NCI-H146 (cell line): ENCODE results near the gene MAEA.
"Not testable (repeated sequence)": the region's sequence is repeated elsewhere in the genome, so short reads cannot be mapped to it uniquely, and the experiment has no call there.

Experiments used
- DNase-seq: peaks from one replicate; lab custom pipeline; 2025; lab: John Stamatoyannopoulos, UW

MAEA gene

DNA sequence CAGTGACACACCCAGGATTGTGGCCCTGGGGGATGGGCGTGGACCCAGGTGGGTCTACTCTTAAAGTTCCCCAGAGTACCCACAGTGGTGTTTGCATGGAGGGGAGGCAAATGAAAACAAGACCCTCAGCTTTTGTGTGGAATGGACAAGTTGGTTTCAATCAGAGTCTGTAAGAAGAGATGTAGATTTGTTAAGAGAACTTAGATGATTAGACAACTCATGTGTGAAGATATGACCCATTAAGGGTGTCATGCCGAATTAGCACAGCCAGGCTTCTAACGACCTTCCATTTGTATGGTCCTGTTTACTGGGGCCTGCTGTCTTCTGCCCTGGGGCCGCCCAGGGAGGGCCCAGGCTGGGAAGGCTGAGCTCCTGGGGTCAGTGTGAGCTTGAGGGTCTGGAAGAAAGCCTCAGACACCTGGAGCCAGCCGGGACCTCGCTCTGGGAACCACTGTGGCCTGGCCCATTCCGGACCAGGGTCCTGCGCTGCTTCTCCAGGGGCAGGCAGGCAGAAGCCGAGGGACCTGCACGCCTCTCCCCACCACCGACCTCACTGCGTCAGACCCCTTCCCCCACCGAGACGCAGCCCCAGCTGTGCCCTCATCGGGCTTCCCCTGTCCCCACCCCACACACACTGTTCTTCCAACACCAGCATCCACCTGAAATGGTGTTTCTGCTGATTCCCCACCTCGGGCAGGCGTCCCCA is 77.7 kb downstream of the MAEA start:
- DNase-seq = no peak

DNA sequence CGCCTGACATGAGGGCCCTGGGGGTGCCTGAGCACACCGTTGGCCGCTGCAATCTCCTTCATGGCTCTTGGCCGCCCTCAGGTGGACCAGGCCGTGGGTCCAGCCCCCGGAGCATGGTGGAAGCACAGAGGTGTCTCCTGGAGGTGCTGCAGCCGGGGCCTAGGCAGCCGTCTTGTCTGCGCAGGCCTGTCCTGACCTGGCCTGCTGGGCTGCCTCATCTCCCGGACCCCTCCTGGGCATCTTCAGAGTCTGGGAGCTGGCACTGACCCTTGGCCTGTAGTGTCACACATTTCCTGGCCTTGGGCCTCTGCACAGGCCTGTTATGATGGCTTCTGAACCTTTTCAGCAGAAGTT is 78.2 kb downstream of the MAEA start:
- no peak for DNase-seq

- DNase-seq = no peak
Measured at GRCh38 chr4:1368421-1369090, 78.9 kb downstream of the MAEA start.

GRCh38 chr4:1369091-1369450 is 79.4 kb downstream of the MAEA start:
- DNase-seq = no peak

- DNase-seq = no peak
Measured at GRCh38 chr4:1369479-1370079, 79.9 kb downstream of the MAEA start.

- no peak for DNase-seq
Measured at GRCh38 chr4:1370321-1371124, 80.8 kb downstream of the MAEA start.

DNA sequence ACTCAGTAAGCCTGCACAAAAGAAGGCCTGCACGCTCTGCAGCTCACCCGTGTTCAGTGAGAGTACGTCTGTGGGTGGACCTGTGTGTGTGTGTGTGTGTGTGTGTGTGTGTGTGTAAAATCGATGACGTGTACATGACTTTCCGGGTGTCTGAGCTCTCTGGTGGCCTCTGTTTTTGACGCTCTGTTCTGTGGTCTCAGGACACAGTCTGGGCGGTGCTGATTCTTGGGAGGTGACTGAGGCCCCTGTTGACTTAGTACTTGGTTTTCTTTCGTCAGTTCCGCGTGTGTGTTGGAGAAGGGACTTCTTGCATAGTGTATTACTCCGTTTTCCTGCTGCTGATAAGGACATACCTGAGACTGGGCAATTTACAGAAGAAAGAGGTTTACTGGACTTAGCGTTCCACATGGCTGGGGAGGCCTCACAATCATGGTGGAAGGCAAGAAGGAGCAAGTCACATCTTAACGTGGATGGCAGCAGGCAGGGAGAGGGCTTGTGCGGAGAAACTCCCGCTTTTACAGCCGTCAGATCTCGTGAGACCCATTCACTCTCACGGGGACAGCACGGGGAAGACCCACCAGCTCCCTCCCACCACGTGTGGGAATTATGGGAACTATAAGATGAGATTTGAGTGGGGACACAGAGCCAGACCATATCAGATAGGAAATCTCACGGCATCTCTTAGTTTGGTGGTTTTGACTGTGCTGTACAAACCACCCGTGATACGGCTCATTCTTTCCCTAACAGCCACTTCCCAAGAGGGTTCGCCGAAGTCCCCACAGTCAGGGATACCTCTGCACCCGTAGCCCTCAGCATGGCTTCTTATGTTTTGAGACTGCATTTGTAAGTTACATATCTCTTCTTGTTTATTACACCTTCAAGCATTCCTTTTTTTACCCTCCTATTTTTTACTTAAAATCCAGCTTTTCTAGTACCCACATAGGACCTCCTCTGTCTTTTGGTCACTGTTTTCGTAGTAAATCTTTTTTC is 81.8 kb downstream of the MAEA start:
- no peak for DNase-seq

DNA sequence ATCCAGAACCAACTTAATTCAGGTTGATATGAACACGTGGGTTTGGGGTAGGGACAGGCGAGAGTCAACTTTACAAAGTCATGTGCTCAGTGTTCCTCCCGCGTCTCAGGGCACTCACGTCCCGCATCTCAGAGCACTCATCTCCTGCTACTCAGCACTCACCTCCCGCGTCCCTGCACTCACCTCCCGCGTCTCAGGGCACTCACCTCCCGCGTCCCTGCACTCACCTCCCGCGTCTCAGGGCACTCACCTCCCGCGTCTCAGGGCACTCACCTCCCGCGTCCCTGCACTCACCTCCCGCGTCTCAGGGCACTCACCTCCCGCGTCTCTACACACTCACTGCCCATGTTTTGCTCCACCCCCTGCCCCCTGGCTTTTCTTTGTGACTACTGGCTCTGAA is 82.9 kb downstream of the MAEA start:
- DNase-seq = not testable (repeated sequence)

DNA sequence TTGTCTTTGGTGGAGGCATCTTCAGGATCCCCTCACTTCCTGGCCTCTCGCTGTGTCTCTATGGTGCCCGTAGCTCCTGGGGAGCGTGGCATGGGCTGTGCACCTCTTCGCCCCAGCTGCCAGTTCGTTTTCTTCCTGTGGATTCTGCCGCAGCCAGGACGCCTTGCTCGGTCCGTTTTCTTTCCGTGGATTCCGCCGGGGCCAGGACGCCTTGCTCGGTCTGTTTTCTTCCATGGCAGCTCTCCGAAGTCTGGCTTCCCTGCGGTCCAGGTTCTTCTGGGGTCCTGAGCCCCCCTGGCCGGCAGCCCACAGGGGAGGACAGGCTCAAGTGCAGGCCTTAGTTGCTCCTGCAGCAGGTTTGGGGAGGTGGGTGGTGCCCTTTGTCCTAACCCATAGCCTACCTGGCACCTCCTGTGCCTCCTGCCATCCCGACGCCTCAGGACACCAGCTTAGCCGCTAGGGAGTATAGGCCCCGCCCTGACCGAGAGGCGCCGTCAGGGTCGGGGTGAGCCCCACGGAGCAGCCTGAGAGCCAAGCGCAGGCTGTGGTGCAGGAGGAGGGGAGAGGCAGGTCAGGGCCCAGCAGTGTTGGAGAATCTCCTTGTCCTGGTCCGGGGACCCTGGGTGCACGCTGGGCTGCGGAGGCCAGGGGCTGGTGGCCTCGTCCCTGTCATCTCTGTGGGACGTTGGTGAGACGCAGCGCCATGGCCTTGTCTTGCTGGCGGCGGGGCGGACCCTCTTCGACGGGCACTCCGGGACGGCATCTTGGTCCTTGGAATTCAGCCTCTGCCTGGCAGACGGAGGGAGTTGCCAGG is 84.4 kb downstream of the MAEA start:
- no peak for DNase-seq

- no peak for DNase-seq
Measured at GRCh38 chr4:1374706-1375045, 85.0 kb downstream of the MAEA start.

- DNase-seq = no peak
Measured at GRCh38 chr4:1375051-1375721, 85.5 kb downstream of the MAEA start.

DNA sequence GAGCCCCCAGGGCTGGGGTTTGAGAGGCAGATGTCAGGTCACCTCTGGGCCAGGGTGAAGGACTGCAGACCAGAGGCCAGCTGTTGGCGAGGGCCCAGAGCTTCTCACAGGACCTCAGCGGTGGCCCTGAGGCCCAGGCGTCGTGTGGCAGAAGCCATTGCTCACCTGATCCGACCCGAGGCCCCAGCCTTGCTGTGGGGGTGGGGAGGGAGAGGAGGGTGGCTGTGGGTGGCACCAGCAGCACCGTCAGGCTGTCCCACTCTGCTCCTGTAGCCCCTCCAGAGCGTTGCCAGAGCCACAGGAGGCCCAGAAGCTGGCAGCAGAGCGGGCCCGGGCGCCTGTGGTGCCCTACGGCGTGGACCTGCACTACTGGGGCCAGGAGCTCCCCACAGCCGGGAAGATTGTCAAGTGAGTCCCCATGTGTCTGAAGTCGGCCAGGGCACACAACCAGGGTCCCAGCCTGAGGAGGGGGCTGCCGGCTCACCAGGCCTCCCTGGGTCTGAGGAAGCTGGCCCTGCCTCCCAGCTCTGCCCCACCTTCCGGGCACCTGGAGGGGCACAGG is 86.2 kb downstream of the MAEA start:
- DNase-seq = no peak

DNA sequence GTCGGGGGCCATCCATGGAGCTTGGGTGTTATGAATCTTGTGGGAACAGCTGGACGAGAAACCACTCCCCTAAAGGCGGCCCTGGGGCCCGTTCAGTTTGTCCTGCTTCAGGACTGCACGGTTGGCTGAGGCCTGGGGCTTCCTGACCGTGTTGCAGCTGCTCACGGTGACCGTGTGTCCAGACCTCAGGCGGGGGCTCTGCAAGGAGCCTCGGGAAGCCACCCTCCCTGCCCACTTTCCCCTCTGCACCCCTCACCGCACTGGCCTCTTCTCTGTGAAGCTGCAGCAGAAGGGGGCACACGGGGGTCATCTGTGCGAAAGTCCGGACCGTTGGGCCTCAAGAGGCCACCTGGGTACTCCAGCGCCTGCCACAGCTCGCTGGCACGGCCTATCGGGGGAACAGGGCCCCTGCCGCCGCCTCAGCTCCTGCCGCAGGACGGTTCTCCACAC is 86.7 kb downstream of the MAEA start:
- DNase-seq = no peak

- DNase-seq = no peak
Measured at GRCh38 chr4:1376841-1377605, 87.3 kb downstream of the MAEA start.

DNA sequence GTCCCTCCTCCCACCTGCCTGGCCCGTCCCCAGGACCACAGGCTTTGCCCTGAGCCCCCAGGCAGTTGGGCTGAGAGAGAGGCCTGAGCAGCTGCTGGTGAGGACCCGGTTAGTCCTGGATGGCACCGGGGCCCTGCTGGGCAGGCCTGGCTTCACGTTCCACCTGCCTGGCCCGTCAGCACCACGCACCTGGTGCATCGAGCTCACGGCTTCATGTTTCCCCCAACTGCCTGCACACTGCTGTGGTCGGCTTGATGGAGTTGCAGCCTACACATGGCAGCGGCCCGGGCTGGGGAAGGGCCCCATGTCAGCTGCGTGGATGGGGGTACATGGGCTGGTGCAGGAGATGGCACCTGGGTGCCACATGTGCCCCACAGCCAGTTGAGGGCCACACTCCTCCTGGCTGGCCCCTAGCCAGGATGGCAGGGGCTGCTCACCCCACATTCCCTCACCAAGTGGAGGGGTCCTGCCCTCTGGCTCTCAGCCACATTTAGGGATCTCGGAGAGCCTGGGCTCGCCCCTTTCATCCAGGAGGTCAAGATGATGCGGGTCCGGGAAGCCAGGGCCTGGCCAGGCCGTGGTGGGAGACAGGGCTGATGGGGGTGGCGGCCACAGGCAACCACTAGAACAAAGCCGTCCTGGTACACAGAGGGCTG is 88.0 kb downstream of the MAEA start:
- DNase-seq = no peak

GRCh38 chr4:1378559-1379231 is 89.0 kb downstream of the MAEA start:
- DNase-seq = no peak

DNA sequence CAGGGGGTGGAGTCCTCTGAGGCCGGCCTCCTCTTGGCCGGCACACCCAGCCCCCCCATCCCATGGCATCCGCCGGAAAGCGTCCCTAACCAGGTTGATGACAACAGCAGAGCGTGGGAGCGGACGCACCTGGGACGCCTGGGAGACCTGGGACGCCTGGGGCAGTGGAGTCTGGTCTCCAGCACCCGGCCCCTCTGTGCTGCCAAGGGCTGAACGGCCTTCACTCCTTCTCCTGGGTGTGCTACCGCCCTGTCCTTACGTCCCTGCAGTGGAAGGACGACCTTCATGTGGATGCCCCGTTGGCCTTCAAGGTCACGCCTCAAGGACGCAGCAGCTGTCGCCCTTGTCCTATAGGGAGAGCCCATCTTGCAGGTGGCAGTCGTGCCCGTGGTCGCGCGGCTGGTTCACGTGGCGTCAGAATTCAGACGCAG is 89.7 kb downstream of the MAEA start:
- DNase-seq = no peak

DNA sequence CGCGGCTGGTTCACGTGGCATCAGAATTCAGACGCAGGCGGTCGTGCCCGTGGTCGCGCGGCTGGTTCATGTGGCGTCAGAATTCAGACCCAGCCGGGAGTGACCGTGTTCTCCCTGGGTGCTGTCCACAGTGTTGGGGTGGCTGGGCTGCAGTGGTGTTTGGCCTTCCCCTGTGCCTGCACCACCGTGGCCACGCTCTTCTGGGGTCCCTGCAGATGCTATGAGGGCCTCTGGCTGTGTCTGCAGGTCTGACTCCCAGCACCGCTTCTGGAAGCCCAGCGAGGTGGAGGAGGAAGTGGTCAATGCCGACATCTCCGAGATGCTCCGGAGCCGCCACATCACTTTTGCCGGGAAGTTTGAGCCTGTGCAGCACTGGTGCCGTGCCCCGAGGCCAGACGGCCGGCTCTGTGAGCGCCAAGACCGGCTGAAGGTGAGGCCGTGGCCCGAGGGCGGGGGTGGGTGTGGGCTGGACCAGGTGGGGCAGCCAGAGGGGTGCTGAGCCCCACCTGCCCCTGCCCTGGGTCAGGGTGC is 90.2 kb downstream of the MAEA start:
- no peak for DNase-seq
